B cell (primary cell): ENCODE measurements around the gene CHMP1A. TPM values are rescaled to one million over a fixed set of nuclear protein-coding genes. Genes with fewer than 3 reads are reported as not detected.

Experiments used
- ATAC-seq: fragments of 200-7000 bp; cut with Tn5 transposase; one replicate; pipeline ENCODE4 v1.10.0; 2021; ENCODE audit warnings: low read depth, mild to moderate bottlenecking, moderate number of reproducible peaks, moderate library complexity
- CTCF ChIA-PET: fragments of 350-600 bp; sonication (Branson Sonifier 250); formaldehyde crosslinking; loops from one replicate; lab custom pipeline; 2021; ENCODE audit warnings: antibody characterized with exemption, inconsistent platforms; lab: Charles Lee
- POLR2A ChIA-PET: fragments of 350-600 bp; sonication (Branson Sonifier 250); formaldehyde crosslinking; loops from one replicate; lab custom pipeline; 2021; ENCODE audit warnings: antibody characterized with exemption; lab: Charles Lee
- DNase-seq: peaks from one replicate; pipeline ENCODE4 v3.0.0; 2013
- H2AFZ ChIP-seq: 2 replicates; pipeline ENCODE4 v1.6.1; 2012; ENCODE audit warnings: mild to moderate bottlenecking, low read depth, low read length; ENCODE audit not compliant: insufficient read depth, poor library complexity, severe bottlenecking
- H3K27ac ChIP-seq, 2 donors: 1 replicate in 1 of 2; 2 replicates in 1 of 2; pipeline ENCODE4 v1.5.1; 2012 to 2013; ENCODE audit warnings: low read length in 2 of 2, mild to moderate bottlenecking in 2 of 2, moderate library complexity in 1 of 2
- H3K27me3 ChIP-seq, 4 experiments: fragments of 200-600 bp in 1 of 4; sonication (generic) in 1 of 4; replicated peaks in 1 of 4; 1 replicate in 2 of 4; 2 replicates in 2 of 4; pipeline versions ENCODE4 v1.6.1 to v1.7.0; 2013 to 2016; ENCODE audit warnings: low read length in 3 of 4, mild to moderate bottlenecking in 2 of 4, mixed read lengths in 1 of 4, moderate library complexity in 1 of 4; ENCODE audit not compliant: insufficient read depth in 4 of 4, control insufficient read depth in 3 of 4; ENCODE audit errors: control extremely low read depth in 1 of 4
- H3K36me3 ChIP-seq, 2 experiments: replicated peaks in 1 of 2; 1 replicate in 1 of 2; 2 replicates in 1 of 2; pipeline versions ENCODE4 v1.6.1 to v1.7.1; 2013; ENCODE audit warnings: low read length in 1 of 2; ENCODE audit not compliant: insufficient read depth in 2 of 2, control insufficient read depth in 1 of 2; ENCODE audit errors: control extremely low read depth in 1 of 2, extremely low read depth in 1 of 2
- H3K4me1 ChIP-seq, 2 donors: fragments of 200-600 bp in 1 of 2; sonication (generic) in 1 of 2; 1 replicate in 1 of 2; 2 replicates in 1 of 2; pipeline versions ENCODE4 v1.5.1 to v1.6.1; 2013 to 2017; ENCODE audit warnings: low read length in 2 of 2; ENCODE audit not compliant: control insufficient read depth in 2 of 2, insufficient read depth in 2 of 2
- H3K4me2 ChIP-seq: replicated peaks from 2 replicates; pipeline ENCODE3; 2012; ENCODE audit warnings: mild to moderate bottlenecking, low read depth, low read length; ENCODE audit not compliant: poor library complexity, severe bottlenecking
- H3K4me3 ChIP-seq, 5 experiments: fragments of 200-600 bp in 1 of 5; sonication (generic) in 1 of 5; 1 replicate in 3 of 5; 2 replicates in 2 of 5; pipeline versions ENCODE4 v1.5.1 to v1.7.0; 2011 to 2016; ENCODE audit warnings: low read length in 4 of 5, mild to moderate bottlenecking in 4 of 5, low read depth in 2 of 5, control low read depth in 1 of 5, moderate library complexity in 1 of 5; ENCODE audit not compliant: insufficient read depth in 1 of 5; ENCODE audit errors: control extremely low read depth in 1 of 5, extremely low read depth in 1 of 5
- H3K79me2 ChIP-seq: fragments of 200-600 bp; sonication (generic); one replicate; pipeline ENCODE4 v1.6.0; 2016; ENCODE audit warnings: low read length; ENCODE audit not compliant: control insufficient read depth, insufficient read depth
- H3K9ac ChIP-seq: fragments of 200-600 bp; sonication (generic); 2 replicates; pipeline ENCODE4 v1.6.1; 2017; ENCODE audit warnings: mild to moderate bottlenecking, low read length, moderate library complexity
- H3K9me3 ChIP-seq, 3 donors: one replicate each; pipeline versions ENCODE4 v1.6.1 to v1.7.1; 2013; ENCODE audit warnings: low read length in 2 of 3; ENCODE audit not compliant: control insufficient read depth in 2 of 3, insufficient read depth in 1 of 3; ENCODE audit errors: control extremely low read depth in 1 of 3
- H4K20me1 ChIP-seq: 2 replicates; pipeline ENCODE4 v1.6.0; 2012; ENCODE audit warnings: mild to moderate bottlenecking, low read length; ENCODE audit not compliant: insufficient read depth, control insufficient read depth, poor library complexity, severe bottlenecking
- H3K27ac Mint-ChIP-seq: one replicate; pipeline ENCODE4 v1.8.0; 2021; ENCODE audit warnings: mixed read lengths
- H3K27me3 Mint-ChIP-seq: one replicate; pipeline ENCODE4 v1.8.0; 2021; ENCODE audit warnings: mixed read lengths
- H3K4me1 Mint-ChIP-seq: one replicate; pipeline ENCODE4 v1.8.0; 2021; ENCODE audit warnings: mixed read lengths
- H3K4me3 Mint-ChIP-seq: one replicate; pipeline ENCODE4 v1.8.0; 2021; ENCODE audit warnings: mixed read lengths
- H3K9me3 Mint-ChIP-seq: one replicate; pipeline ENCODE4 v1.8.0; 2022; ENCODE audit warnings: mixed read lengths; ENCODE audit not compliant: insufficient read depth
- EZH2 ChIP-seq: IDR thresholded peaks from 2 replicates; pipeline ENCODE4 v1.6.1; 2012; ENCODE audit warnings: borderline replicate concordance, low read depth, mild to moderate bottlenecking, moderate library complexity, low read length; ENCODE audit not compliant: insufficient read depth, poor library complexity, severe bottlenecking
- WGBS: methylation state at CpG from one replicate; pipeline ENCODE4 v1.1.5; 2013; ENCODE audit warnings: missing lambda C conversion rate; ENCODE audit not compliant: insufficient coverage; 5-methylcytosine and 5-hydroxymethylcytosine counted together
- intact Hi-C: fragments of 100-400 bp; cut with micrococcal nuclease; formaldehyde crosslinking; loops from one replicate; pipeline ENCODE4 v1.10.0; 2022
- polyA plus RNA-seq: library from polyadenylated mRNA; depleted of rRNA; stranded (reverse); fragments of >200 nt; gene quantifications from 2 replicates; pipeline ENCODE4 v1.2.3, GENCODE V29; 2012
- total RNA-seq, 2 donors: library from RNA; stranded (reverse); fragments of 120-200 nt in 1 of 2; gene quantifications; 1 replicate in 1 of 2; 2 replicates in 1 of 2; pipeline versions ENCODE4 v1.2.3 to v1.2.4, GENCODE V29; 2013 to 2022
- TF ChIP-seq, protein P1 (sequence below): fragments of 200-600 bp; IDR thresholded peaks from one replicate; pipeline ENCODE4 v1.8.0; 2022; ENCODE audit warnings: antibody characterized with exemption, mild to moderate bottlenecking

CHMP1A gene
- total and polyA plus RNA-seq, 2 donors (not counting 1 experiment from before 2014, with no cell fraction given): 80.4 to 88.1 TPM

DNA sequence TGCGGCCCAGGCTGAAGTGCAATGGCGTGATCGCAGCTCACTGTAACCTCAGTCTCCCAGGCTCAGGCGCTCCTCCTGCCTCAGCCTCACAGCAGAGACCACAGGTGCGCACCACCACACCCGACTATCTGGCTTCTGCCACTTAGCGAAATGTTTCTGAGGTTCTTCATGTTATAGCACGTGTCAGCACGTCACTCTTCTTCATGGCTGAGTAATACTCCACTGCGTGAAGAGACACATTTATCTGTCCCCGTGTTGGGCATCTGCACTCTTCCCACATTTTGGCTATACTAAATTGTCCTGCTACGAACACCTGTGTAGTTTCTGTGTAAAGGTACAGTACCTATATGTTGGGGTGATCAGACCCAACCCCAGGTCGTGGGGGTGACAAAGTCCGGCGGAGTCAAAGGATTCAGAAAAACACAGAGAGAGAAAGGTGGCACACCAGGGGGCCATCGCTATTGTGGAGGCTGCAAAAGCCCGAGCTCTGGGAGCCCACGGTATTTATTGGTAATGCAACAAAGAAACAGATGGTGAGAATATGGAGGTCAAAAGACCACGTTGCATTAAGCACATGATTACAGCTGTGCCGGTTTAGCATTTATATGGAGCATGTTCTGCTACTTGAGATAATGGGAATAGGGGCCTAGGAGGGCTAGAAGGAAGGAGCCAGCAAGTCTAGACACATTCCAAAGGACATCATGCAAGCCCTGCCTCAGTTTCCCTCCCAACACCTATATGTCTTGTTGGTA is 44.9 kb downstream of the CHMP1A start:
- Histone ChIP-seq H3K79me2 (no peaks in the 10 kb centered on the region), H3K4me1 (peaks cover 0 to 8% of the 10 kb centered on the region in 2 donors), H2AFZ (no peak overlapping the region), H3K9me3 (peaks cover 0 to 12% (median 0%) of the 10 kb centered on the region in 3 donors), H3K36me3 (no peaks in the 10 kb centered on the region), H3K9ac (no peak overlapping the region), H3K27ac (no peak overlapping the region), H3K4me2 (no peak overlapping the region), H3K4me3 (no peak overlapping the region), H3K27me3 (peaks cover 0 to 4% (median 0%) of the 10 kb centered on the region in 4 experiments), H4K20me1 (no peaks in the 10 kb centered on the region)
- TF ChIP-seq EZH2: no peak
- TF ChIP-seq, protein P1, sequence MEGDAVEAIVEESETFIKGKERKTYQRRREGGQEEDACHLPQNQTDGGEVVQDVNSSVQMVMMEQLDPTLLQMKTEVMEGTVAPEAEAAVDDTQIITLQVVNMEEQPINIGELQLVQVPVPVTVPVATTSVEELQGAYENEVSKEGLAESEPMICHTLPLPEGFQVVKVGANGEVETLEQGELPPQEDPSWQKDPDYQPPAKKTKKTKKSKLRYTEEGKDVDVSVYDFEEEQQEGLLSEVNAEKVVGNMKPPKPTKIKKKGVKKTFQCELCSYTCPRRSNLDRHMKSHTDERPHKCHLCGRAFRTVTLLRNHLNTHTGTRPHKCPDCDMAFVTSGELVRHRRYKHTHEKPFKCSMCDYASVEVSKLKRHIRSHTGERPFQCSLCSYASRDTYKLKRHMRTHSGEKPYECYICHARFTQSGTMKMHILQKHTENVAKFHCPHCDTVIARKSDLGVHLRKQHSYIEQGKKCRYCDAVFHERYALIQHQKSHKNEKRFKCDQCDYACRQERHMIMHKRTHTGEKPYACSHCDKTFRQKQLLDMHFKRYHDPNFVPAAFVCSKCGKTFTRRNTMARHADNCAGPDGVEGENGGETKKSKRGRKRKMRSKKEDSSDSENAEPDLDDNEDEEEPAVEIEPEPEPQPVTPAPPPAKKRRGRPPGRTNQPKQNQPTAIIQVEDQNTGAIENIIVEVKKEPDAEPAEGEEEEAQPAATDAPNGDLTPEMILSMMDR: no peak
- 92% methylated on average over 18 of the region's 20 CpGs for WGBS
- ChIA-PET POLR2A (no interaction called here), CTCF (no interaction called here)
- H3K4me3 Mint-ChIP-seq: no peak overlapping the region
- no peak for DNase-seq
- intact Hi-C loops: no loop called here
- ATAC-seq: no peak
- H3K9me3 Mint-ChIP-seq: no peaks in the 10 kb centered on the region
- H3K27me3 Mint-ChIP-seq: peaks cover 12% of the 10 kb centered on the region
- peaks cover 9% of the 10 kb centered on the region for H3K4me1 Mint-ChIP-seq
- no peak overlapping the region for H3K27ac Mint-ChIP-seq

DNA sequence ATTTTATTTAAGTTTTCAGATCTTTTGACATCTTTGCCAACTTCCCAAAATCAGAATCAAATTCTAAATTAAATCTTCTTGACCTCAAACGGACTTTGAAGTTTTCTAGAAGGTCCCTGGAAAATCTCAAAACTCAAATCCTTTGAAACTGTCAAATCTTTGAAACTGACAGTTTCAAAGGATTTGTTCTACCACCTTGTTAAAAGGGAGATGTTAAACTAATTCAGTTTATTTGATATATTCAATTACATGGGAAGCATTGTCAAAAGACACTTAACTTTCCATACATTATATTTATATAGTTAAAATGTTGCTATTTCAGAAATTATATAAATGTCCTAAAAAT is 47.4 kb downstream of the CHMP1A start:
- POLR2A ChIA-PET: interaction anchor here (0.6 kb wide), 1 partner anchor 13 kb away, joined by 3 read pairs; no protein-coding TSS in a partner anchor
- WGBS: no CpG with 5 or more reads among the region's 1 CpG
- H3K4me1 Mint-ChIP-seq: no peaks in the 10 kb centered on the region

More for the DNA sequence above, 47.4 kb downstream of the CHMP1A start:
- H4K20me1 ChIP-seq: no peaks in the 10 kb centered on the region
- no peaks in the 10 kb centered on the region for H3K9me3 ChIP-seq
- Mint-ChIP-seq H3K27me3 (peaks cover 12% of the 10 kb centered on the region), H3K27ac (no peak overlapping the region), H3K4me3 (no peak overlapping the region), H3K9me3 (no peaks in the 10 kb centered on the region)
- no peak overlapping the region for H3K4me3 ChIP-seq
- no peak overlapping the region for H3K4me2 ChIP-seq
- H3K79me2 ChIP-seq: no peaks in the 10 kb centered on the region
- CTCF ChIA-PET: no interaction called here
- no peak for ATAC-seq
- intact Hi-C loops: no loop called here
- H3K27ac ChIP-seq: no peak overlapping the region
- H3K9ac ChIP-seq: no peak overlapping the region
- TF ChIP-seq, protein P1: no peak
- no peak for TF ChIP-seq EZH2
- no peak overlapping the region for H2AFZ ChIP-seq
- peaks cover 0 to 4% (median 0%) of the 10 kb centered on the region in 4 experiments for H3K27me3 ChIP-seq
- H3K4me1 ChIP-seq: no peaks in the 10 kb centered on the region
- no peaks in the 10 kb centered on the region for H3K36me3 ChIP-seq
- no peak for DNase-seq
